ENCODE data around the gene ADAM30.

- TF ChIP-seq, protein P1, sequence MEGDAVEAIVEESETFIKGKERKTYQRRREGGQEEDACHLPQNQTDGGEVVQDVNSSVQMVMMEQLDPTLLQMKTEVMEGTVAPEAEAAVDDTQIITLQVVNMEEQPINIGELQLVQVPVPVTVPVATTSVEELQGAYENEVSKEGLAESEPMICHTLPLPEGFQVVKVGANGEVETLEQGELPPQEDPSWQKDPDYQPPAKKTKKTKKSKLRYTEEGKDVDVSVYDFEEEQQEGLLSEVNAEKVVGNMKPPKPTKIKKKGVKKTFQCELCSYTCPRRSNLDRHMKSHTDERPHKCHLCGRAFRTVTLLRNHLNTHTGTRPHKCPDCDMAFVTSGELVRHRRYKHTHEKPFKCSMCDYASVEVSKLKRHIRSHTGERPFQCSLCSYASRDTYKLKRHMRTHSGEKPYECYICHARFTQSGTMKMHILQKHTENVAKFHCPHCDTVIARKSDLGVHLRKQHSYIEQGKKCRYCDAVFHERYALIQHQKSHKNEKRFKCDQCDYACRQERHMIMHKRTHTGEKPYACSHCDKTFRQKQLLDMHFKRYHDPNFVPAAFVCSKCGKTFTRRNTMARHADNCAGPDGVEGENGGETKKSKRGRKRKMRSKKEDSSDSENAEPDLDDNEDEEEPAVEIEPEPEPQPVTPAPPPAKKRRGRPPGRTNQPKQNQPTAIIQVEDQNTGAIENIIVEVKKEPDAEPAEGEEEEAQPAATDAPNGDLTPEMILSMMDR (IDR thresholded peaks at IDR 0.05; ENCODE audit: low read depth, low read length): no peak
- TF ChIP-seq POLR2A (IDR thresholded peaks at IDR 0.05; ENCODE audit: extremely low read depth, insufficient read length): no peak
Observed at GRCh38 chr1:119859647-119860046, 36.7 kb downstream of the ADAM30 start.

Measured in NB4 (cell line).